Liver (tissue), 3 donors: ENCODE data around the gene P2RX3.

Experiments used
- EGR1 ChIP-seq, 2 donors: IDR thresholded peaks; 2 replicates each; pipeline ENCODE4 v1.6.1; 2016 to 2018; ENCODE audit warnings: antibody characterized with exemption in 2 of 2, low read depth in 2 of 2
- FOXA1 ChIP-seq: IDR thresholded peaks from 2 replicates; pipeline ENCODE4 v1.6.1; 2016; ENCODE audit warnings: antibody characterized with exemption
- GABPA ChIP-seq, 2 donors: IDR thresholded peaks in 1 of 2; conservative IDR thresholded peaks in 1 of 2; 2 replicates each; pipeline ENCODE4 v1.6.1; 2016; ENCODE audit warnings: antibody characterized with exemption in 2 of 2, mild to moderate bottlenecking in 1 of 2, moderate library complexity in 1 of 2
- JUND ChIP-seq, 2 donors: IDR thresholded peaks; 2 replicates each; pipeline ENCODE4 v1.6.1; 2016; ENCODE audit warnings: antibody characterized with exemption in 2 of 2
- NR2F2 ChIP-seq: IDR thresholded peaks from 2 replicates; pipeline ENCODE4 v1.6.1; 2016; ENCODE audit warnings: antibody characterized with exemption
- RAD21 ChIP-seq, 2 donors: IDR thresholded peaks; 2 replicates each; pipeline ENCODE4 v1.6.1; 2016; ENCODE audit warnings: antibody characterized with exemption in 2 of 2, mild to moderate bottlenecking in 2 of 2
- SP1 ChIP-seq: IDR thresholded peaks from 2 replicates; pipeline ENCODE4 v1.6.1; 2018; ENCODE audit warnings: antibody characterized with exemption, mild to moderate bottlenecking
- YY1 ChIP-seq: IDR thresholded peaks from 2 replicates; pipeline ENCODE4 v1.6.1; 2016; ENCODE audit warnings: antibody characterized with exemption, mild to moderate bottlenecking
- TF ChIP-seq, protein P1 (sequence below): fragments of 150-350 bp; IDR thresholded peaks from 2 replicates; pipeline ENCODE4 v1.5.1; 2017; ENCODE audit warnings: improper control_type of control experiment, low read depth, low read length; ENCODE audit not compliant: missing input control
- TF ChIP-seq, protein P2 (sequence below): IDR thresholded peaks from 2 replicates; pipeline ENCODE4 v1.6.1; 2016; ENCODE audit warnings: antibody characterized with exemption, mild to moderate bottlenecking
- TF ChIP-seq, protein P3 (sequence below): IDR thresholded peaks from 2 replicates; pipeline ENCODE4 v1.6.1; 2016; ENCODE audit warnings: antibody characterized with exemption
- donor health status: healthy.
- donor health status: healthy.

DNA sequence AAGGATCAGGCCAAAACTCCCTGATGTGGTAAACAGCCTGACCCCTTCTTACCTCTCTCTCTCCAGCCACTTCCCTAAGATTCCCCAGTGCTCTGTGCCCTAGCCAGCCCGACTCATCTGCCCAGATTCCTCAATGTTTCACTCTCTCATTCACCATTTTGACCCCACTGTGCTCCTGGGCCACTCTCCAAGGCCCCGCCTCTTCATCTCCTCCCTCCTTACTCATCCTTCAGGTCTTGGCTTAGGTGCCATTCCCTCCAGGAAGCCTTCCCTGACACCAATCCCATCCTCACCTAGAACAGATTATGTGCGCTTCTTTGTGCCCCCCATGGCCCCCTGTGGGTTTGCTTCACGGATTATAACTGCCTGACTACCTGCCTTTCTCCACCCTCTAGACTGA lies 75.5 kb downstream of the P2RX3 start:
- TF ChIP-seq, protein P1, sequence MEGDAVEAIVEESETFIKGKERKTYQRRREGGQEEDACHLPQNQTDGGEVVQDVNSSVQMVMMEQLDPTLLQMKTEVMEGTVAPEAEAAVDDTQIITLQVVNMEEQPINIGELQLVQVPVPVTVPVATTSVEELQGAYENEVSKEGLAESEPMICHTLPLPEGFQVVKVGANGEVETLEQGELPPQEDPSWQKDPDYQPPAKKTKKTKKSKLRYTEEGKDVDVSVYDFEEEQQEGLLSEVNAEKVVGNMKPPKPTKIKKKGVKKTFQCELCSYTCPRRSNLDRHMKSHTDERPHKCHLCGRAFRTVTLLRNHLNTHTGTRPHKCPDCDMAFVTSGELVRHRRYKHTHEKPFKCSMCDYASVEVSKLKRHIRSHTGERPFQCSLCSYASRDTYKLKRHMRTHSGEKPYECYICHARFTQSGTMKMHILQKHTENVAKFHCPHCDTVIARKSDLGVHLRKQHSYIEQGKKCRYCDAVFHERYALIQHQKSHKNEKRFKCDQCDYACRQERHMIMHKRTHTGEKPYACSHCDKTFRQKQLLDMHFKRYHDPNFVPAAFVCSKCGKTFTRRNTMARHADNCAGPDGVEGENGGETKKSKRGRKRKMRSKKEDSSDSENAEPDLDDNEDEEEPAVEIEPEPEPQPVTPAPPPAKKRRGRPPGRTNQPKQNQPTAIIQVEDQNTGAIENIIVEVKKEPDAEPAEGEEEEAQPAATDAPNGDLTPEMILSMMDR = no peak
- TF ChIP-seq EGR1 (IDR thresholded peaks at IDR 0.05; ENCODE audit: low read depth in 2 of 2) = no peak
- no peak for TF ChIP-seq FOXA1
- no peak for TF ChIP-seq RAD21 (IDR thresholded peaks at IDR 0.05)
- TF ChIP-seq, protein P2, sequence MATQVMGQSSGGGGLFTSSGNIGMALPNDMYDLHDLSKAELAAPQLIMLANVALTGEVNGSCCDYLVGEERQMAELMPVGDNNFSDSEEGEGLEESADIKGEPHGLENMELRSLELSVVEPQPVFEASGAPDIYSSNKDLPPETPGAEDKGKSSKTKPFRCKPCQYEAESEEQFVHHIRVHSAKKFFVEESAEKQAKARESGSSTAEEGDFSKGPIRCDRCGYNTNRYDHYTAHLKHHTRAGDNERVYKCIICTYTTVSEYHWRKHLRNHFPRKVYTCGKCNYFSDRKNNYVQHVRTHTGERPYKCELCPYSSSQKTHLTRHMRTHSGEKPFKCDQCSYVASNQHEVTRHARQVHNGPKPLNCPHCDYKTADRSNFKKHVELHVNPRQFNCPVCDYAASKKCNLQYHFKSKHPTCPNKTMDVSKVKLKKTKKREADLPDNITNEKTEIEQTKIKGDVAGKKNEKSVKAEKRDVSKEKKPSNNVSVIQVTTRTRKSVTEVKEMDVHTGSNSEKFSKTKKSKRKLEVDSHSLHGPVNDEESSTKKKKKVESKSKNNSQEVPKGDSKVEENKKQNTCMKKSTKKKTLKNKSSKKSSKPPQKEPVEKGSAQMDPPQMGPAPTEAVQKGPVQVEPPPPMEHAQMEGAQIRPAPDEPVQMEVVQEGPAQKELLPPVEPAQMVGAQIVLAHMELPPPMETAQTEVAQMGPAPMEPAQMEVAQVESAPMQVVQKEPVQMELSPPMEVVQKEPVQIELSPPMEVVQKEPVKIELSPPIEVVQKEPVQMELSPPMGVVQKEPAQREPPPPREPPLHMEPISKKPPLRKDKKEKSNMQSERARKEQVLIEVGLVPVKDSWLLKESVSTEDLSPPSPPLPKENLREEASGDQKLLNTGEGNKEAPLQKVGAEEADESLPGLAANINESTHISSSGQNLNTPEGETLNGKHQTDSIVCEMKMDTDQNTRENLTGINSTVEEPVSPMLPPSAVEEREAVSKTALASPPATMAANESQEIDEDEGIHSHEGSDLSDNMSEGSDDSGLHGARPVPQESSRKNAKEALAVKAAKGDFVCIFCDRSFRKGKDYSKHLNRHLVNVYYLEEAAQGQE = no peak
- TF ChIP-seq YY1 = no peak
- TF ChIP-seq JUND (IDR thresholded peaks at IDR 0.05) = no peak
- TF ChIP-seq, protein P3, sequence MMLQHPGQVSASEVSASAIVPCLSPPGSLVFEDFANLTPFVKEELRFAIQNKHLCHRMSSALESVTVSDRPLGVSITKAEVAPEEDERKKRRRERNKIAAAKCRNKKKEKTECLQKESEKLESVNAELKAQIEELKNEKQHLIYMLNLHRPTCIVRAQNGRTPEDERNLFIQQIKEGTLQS = no peak
- TF ChIP-seq SP1 = no peak
- TF ChIP-seq NR2F2 = no peak
- TF ChIP-seq GABPA (IDR thresholded peaks at IDR 0.05 in 1 of 2, conservative IDR thresholded peaks at IDR 0.05 in 1 of 2) = no peak
